NCI-H1417 (cell line): ENCODE measurements around the gene SLMAP.
A peak's percentile ranks its signal among the peaks of the same experiment; 100 is the strongest.

Source experiments
- DNase-seq, 3 experiments: peaks; one replicate each; lab custom pipeline; 2025; lab: John Stamatoyannopoulos, UW

The SLMAP gene

GRCh38 chr3:57755741-57756527 is at the start of gene SLMAP:
Gene SLMAP (plus strand): TSS chr3:57756309. CDS start chr3:57757652, 1,343 bp downstream.
- peak; percentile 90 to 96 (median 91) for DNase-seq

- DNase-seq, result no peak
Observed at GRCh38 chr3:57706462-57706861, 49.6 kb upstream of the SLMAP start.

- no peak for DNase-seq
Observed at GRCh38 chr3:57709031-57709430, 47.1 kb upstream of the SLMAP start.

GRCh38 chr3:57709559-57709958 is 46.5 kb upstream of the SLMAP start:
- DNase-seq, result no peak

- no peak for DNase-seq
Observed at GRCh38 chr3:57715686-57716085, 40.4 kb upstream of the SLMAP start.

- DNase-seq, result no peak
Observed at GRCh38 chr3:57717205-57717868, 38.8 kb upstream of the SLMAP start.

GRCh38 chr3:57718118-57718517 is 38.0 kb upstream of the SLMAP start:
- DNase-seq, result no peak

GRCh38 chr3:57726397-57726796 is 29.7 kb upstream of the SLMAP start:
- peak in 1 of 3 experiments; percentile 26 for DNase-seq

GRCh38 chr3:57727106-57727505 is 29.0 kb upstream of the SLMAP start:
- DNase-seq, result no peak

GRCh38 chr3:57729334-57730045 is 26.6 kb upstream of the SLMAP start:
- DNase-seq, result no peak

GRCh38 chr3:57730682-57731081 is 25.4 kb upstream of the SLMAP start:
- DNase-seq, result no peak

GRCh38 chr3:57731311-57731710 is 24.8 kb upstream of the SLMAP start:
- DNase-seq, result no peak

- DNase-seq, result no peak
Observed at GRCh38 chr3:57733790-57734189, 22.3 kb upstream of the SLMAP start.

GRCh38 chr3:57735405-57735804 is 20.7 kb upstream of the SLMAP start:
- DNase-seq, result no peak

- no peak for DNase-seq
Observed at GRCh38 chr3:57737840-57738239, 18.3 kb upstream of the SLMAP start.

- DNase-seq, result no peak
Observed at GRCh38 chr3:57738391-57738790, 17.7 kb upstream of the SLMAP start.

GRCh38 chr3:57740027-57740426 is 16.1 kb upstream of the SLMAP start:
- DNase-seq, result no peak

GRCh38 chr3:57743496-57743895 is 12.6 kb upstream of the SLMAP start:
- no peak for DNase-seq

GRCh38 chr3:57745101-57745500 is 11.0 kb upstream of the SLMAP start:
- no peak for DNase-seq

- no peak for DNase-seq
Observed at GRCh38 chr3:57746156-57747010, 9.7 kb upstream of the SLMAP start.

- no peak for DNase-seq
Observed at GRCh38 chr3:57749542-57749941, 6.6 kb upstream of the SLMAP start.

- DNase-seq, result no peak
Observed at GRCh38 chr3:57752307-57752706, 3.8 kb upstream of the SLMAP start.
